ENCODE data around the gene PPP1R3C. TPM values are rescaled to one million over a fixed set of nuclear protein-coding genes. Genes with fewer than 3 reads are reported as not detected.

The PPP1R3C gene
- polyA plus RNA-seq, 1 donor from 2014 or later, result 0.51 TPM

- Histone ChIP-seq H2AFZ (ENCODE audit: low read depth, low read length) (no peak overlapping the region), H3K27me3 (ENCODE audit: insufficient read depth, low read depth, low read length) (no peaks in the 10 kb centered on the region), H3K4me2 (ENCODE audit: low read length) (no peak overlapping the region), H3K27ac (ENCODE audit: low read length) (no peak overlapping the region), H3K9ac (ENCODE audit: low read length) (no peak overlapping the region), H3K36me3 (ENCODE audit: insufficient read depth, low read length) (no peaks in the 10 kb centered on the region), H3K79me2 (replicated peaks; ENCODE audit: insufficient read depth, low read length) (no peaks in the 10 kb centered on the region), H3K4me3 (ENCODE audit: low read length) (no peak overlapping the region), H3K9me2 (ENCODE audit: insufficient read depth, low read length) (no peaks in the 10 kb centered on the region), H3K9me3 (ENCODE audit: low read length) (no peaks in the 10 kb centered on the region), H4K20me1 (ENCODE audit: insufficient read depth) (no peaks in the 10 kb centered on the region), H3F3A (ENCODE audit: insufficient read depth, low read length, poor library complexity, severe bottlenecking) (no peaks in the 10 kb centered on the region)
- no peak for TF ChIP-seq EP300 (conservative IDR thresholded peaks at IDR 0.05; ENCODE audit: poor library complexity, severe bottlenecking)
- TF ChIP-seq SMC3 (conservative IDR thresholded peaks at IDR 0.05; ENCODE audit: poor library complexity), result no peak
- no peak for TF ChIP-seq POLR2AphosphoS5 (IDR thresholded peaks at IDR 0.05)
- TF ChIP-seq REST (IDR thresholded peaks at IDR 0.05; ENCODE audit: borderline replicate concordance), result no peak
- TF ChIP-seq TAF1 (IDR thresholded peaks at IDR 0.05; ENCODE audit: low read depth), result no peak
- no peak for TF ChIP-seq RAD21 (conservative IDR thresholded peaks at IDR 0.05)
- no peak for TF ChIP-seq MXI1 (conservative IDR thresholded peaks at IDR 0.05; ENCODE audit: poor library complexity, severe bottlenecking)
- TF ChIP-seq CTCF (IDR thresholded peaks at IDR 0.05; ENCODE audit: poor library complexity, severe bottlenecking), result no peak
- TF ChIP-seq EZH2 (IDR thresholded peaks at IDR 0.05; ENCODE audit: borderline replicate concordance, insufficient read depth, low read length, poor library complexity, severe bottlenecking), result no peak
Observed at GRCh38 chr10:91622601-91623000, 10.3 kb downstream of the PPP1R3C start.

- H2AFZ ChIP-seq (ENCODE audit: low read depth, low read length), result no peak overlapping the region
- no peaks in the 10 kb centered on the region for H4K20me1 ChIP-seq (ENCODE audit: insufficient read depth)
- no peak overlapping the region for H3K4me2 ChIP-seq (ENCODE audit: low read length)
- H3K9me2 ChIP-seq (ENCODE audit: insufficient read depth, low read length), result no peaks in the 10 kb centered on the region
- H3K4me3 ChIP-seq (ENCODE audit: low read length), result no peak overlapping the region
- H3F3A ChIP-seq (ENCODE audit: insufficient read depth, low read length, poor library complexity, severe bottlenecking), result no peaks in the 10 kb centered on the region
- H3K9me3 ChIP-seq (ENCODE audit: low read length), result no peaks in the 10 kb centered on the region
- no peaks in the 10 kb centered on the region for H3K36me3 ChIP-seq (ENCODE audit: insufficient read depth, low read length)
- H3K27me3 ChIP-seq (ENCODE audit: insufficient read depth, low read depth, low read length), result no peaks in the 10 kb centered on the region
- H3K9ac ChIP-seq (ENCODE audit: low read length), result no peak overlapping the region
- H3K27ac ChIP-seq (ENCODE audit: low read length), result no peak overlapping the region
- H3K79me2 ChIP-seq (replicated peaks; ENCODE audit: insufficient read depth, low read length), result no peaks in the 10 kb centered on the region
- TF ChIP-seq EZH2 (IDR thresholded peaks at IDR 0.05; ENCODE audit: borderline replicate concordance, insufficient read depth, low read length, poor library complexity, severe bottlenecking), result no peak
- TF ChIP-seq MXI1 (conservative IDR thresholded peaks at IDR 0.05; ENCODE audit: poor library complexity, severe bottlenecking), result no peak
Observed at GRCh38 chr10:91621483-91622113, 11.3 kb downstream of the PPP1R3C start.
